Endothelial cell (in vitro differentiated cells): ENCODE results near the gene ZSWIM8. TPM values are rescaled to one million over a fixed set of nuclear protein-coding genes. Genes with fewer than 3 reads are reported as not detected.

Source experiments
- DNase-seq: peaks from one replicate; pipeline ENCODE4 v3.0.0; 2021; ENCODE audit warnings: low spot score
- H3K27ac Mint-ChIP-seq: one replicate; pipeline ENCODE4 v1.8.0; 2021; ENCODE audit warnings: mixed read lengths, inconsistent platforms; ENCODE audit not compliant: unreplicated experiment
- H3K27me3 Mint-ChIP-seq: one replicate; pipeline ENCODE4 v1.8.0; 2021; ENCODE audit warnings: mild to moderate bottlenecking, moderate library complexity, mixed read lengths, inconsistent platforms; ENCODE audit not compliant: unreplicated experiment
- H3K36me3 Mint-ChIP-seq: one replicate; pipeline ENCODE4 v1.8.0; 2021; ENCODE audit warnings: mild to moderate bottlenecking, low read depth, mixed read lengths, inconsistent platforms; ENCODE audit not compliant: unreplicated experiment
- H3K4me1 Mint-ChIP-seq: one replicate; pipeline ENCODE4 v1.8.0; 2021; ENCODE audit warnings: mild to moderate bottlenecking, mixed read lengths, inconsistent platforms; ENCODE audit not compliant: unreplicated experiment
- H3K4me3 Mint-ChIP-seq: one replicate; pipeline ENCODE4 v1.8.0; 2021; ENCODE audit warnings: mild to moderate bottlenecking, mixed read lengths, inconsistent platforms; ENCODE audit not compliant: unreplicated experiment
- H3K9me3 Mint-ChIP-seq: one replicate; pipeline ENCODE4 v1.8.0; 2021; ENCODE audit warnings: mixed read lengths, inconsistent platforms; ENCODE audit not compliant: unreplicated experiment
- total RNA-seq: library from RNA; stranded (reverse); fragmentation: NEBNext Ultra II Directional; extraction: Animal tissue kit (Norgen Biotek cat#: 25700); gene quantifications from one replicate; pipeline ENCODE4 v1.2.1, GENCODE V29; 2021; ENCODE audit not compliant: unreplicated experiment
- TF ChIP-seq, protein P1 (sequence below): fragments of 200-600 bp; sonication (generic); IDR thresholded peaks from one replicate; pipeline ENCODE4 v1.5.0; 2021; ENCODE audit warnings: antibody characterized with exemption; ENCODE audit not compliant: unreplicated experiment

ZSWIM8 gene
- total RNA-seq, 1 donor from 2014 or later: 176 TPM

DNA sequence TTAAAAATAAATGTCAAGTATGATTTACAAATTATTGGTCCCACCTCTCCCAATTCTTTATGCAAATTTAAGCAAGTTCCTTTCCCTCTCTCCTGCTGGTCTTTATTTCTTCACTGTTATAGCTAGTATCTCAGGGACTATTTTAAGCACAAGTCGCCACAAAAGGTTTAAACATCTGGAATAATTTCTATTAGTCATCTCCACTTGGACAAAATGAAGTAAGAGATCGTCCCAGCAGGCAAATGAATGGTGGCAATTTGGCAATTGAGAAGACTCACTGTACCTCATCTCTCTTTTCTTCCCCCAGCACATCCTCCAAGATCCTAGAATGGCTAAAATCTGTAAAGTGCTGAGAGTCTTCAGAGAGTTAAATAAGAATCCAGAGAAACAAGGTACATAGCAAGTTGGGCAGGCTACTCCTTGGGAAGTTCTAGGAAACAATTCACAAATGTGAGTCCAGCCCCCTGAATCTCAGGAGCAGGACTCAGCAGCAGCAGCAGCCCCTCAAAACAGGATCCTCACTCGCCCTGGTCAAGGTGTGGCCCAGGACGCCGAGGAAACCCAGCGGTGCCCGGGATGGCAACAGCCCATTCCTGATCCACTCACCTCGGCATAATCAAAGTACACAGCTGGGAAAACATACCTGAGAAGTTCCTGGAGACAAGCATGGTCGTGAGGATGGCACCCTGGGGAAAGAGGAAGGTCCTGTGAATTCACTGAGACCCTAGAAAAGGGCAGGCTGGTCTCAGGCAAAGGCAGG is 56.3 kb downstream of the ZSWIM8 start:
- no peak for DNase-seq
- peaks cover 43% of the 10 kb centered on the region for H3K36me3 Mint-ChIP-seq
- H3K4me1 Mint-ChIP-seq: peaks cover 17% of the 10 kb centered on the region
- TF ChIP-seq, protein P1, sequence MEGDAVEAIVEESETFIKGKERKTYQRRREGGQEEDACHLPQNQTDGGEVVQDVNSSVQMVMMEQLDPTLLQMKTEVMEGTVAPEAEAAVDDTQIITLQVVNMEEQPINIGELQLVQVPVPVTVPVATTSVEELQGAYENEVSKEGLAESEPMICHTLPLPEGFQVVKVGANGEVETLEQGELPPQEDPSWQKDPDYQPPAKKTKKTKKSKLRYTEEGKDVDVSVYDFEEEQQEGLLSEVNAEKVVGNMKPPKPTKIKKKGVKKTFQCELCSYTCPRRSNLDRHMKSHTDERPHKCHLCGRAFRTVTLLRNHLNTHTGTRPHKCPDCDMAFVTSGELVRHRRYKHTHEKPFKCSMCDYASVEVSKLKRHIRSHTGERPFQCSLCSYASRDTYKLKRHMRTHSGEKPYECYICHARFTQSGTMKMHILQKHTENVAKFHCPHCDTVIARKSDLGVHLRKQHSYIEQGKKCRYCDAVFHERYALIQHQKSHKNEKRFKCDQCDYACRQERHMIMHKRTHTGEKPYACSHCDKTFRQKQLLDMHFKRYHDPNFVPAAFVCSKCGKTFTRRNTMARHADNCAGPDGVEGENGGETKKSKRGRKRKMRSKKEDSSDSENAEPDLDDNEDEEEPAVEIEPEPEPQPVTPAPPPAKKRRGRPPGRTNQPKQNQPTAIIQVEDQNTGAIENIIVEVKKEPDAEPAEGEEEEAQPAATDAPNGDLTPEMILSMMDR: no peak
- H3K4me3 Mint-ChIP-seq: peak overlapping the region; percentile 53
- no peaks in the 10 kb centered on the region for H3K9me3 Mint-ChIP-seq
- no peak overlapping the region for H3K27ac Mint-ChIP-seq
- H3K27me3 Mint-ChIP-seq: peaks cover 10% of the 10 kb centered on the region

DNA sequence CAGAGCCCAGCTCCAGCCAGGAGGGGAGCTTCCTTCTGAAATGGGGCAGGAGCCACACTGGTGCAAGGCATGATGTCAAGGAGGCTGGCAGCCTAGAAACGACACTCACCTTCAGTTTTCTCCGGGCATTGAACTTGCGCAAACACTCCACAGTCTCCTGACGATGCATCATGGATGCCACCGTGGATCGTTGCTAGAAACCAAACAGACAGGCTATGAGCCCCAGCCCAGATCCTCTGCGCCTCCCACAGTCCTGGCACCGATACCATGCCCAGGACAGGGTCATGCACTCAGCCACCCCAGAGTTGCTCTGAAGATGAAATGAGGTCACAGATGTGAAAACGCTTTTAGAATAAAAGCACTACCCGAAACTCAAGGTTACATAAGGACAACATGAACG is 56.9 kb downstream of the ZSWIM8 start:
- no peak overlapping the region for H3K27ac Mint-ChIP-seq
- H3K4me3 Mint-ChIP-seq: peak overlapping the region; percentile 48
- no peaks in the 10 kb centered on the region for H3K9me3 Mint-ChIP-seq
- TF ChIP-seq, protein P1: no peak
- peaks cover 10% of the 10 kb centered on the region for H3K27me3 Mint-ChIP-seq
- peaks cover 17% of the 10 kb centered on the region for H3K4me1 Mint-ChIP-seq
- no peak for DNase-seq
- H3K36me3 Mint-ChIP-seq: peaks cover 43% of the 10 kb centered on the region

DNA sequence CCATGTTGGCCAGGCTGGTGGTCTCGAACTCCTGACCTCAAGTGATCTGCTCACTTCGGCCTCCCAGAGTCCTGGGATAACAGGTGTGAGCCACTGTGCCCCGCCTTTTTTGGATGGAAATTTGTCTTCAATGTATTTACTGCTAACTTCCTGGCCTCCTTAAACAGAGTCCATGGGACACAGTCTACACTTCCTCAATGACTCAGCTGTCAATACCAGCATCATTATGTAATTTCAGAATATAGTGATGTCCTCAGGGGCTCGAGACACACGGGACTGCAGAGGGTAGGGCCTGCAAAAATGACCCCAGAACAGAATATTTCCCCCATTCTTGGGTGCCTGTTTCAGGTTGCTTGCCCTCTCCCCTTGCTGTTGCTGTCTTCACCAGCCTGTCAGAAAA is 57.9 kb downstream of the ZSWIM8 start:
- Mint-ChIP-seq H3K36me3 (peaks cover 49% of the 10 kb centered on the region), H3K27ac (no peak overlapping the region), H3K27me3 (peaks cover 10% of the 10 kb centered on the region), H3K4me3 (no peak overlapping the region), H3K9me3 (no peaks in the 10 kb centered on the region), H3K4me1 (peaks cover 17% of the 10 kb centered on the region)
- no peak for DNase-seq
- TF ChIP-seq, protein P1: no peak

DNA sequence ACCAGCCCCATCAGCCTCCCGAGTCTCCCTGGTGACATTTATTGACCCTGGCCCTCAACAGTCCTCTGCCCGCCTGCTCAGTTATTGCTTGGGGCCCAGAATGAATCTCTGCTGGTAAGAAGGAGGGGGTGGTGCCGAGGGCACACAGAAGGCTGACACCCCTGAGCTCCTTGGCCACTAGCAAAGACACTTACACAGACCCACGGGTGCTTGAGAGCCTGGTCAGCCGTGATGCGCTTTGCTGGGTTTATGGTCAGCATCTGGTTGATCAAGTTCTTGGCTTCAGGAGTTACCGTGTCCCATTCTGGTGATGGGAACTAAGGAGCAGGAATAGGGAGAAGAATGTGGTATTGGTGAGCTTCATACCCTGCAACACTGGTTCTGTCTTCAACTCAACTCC is 61.6 kb downstream of the ZSWIM8 start:
- no peaks in the 10 kb centered on the region for H3K9me3 Mint-ChIP-seq
- no peak for DNase-seq
- TF ChIP-seq, protein P1: no peak
- H3K27ac Mint-ChIP-seq: no peak overlapping the region
- no peak overlapping the region for H3K4me3 Mint-ChIP-seq
- H3K27me3 Mint-ChIP-seq: peaks cover 8% of the 10 kb centered on the region
- H3K36me3 Mint-ChIP-seq: peaks cover 50% of the 10 kb centered on the region
- H3K4me1 Mint-ChIP-seq: peaks cover 5% of the 10 kb centered on the region

DNA sequence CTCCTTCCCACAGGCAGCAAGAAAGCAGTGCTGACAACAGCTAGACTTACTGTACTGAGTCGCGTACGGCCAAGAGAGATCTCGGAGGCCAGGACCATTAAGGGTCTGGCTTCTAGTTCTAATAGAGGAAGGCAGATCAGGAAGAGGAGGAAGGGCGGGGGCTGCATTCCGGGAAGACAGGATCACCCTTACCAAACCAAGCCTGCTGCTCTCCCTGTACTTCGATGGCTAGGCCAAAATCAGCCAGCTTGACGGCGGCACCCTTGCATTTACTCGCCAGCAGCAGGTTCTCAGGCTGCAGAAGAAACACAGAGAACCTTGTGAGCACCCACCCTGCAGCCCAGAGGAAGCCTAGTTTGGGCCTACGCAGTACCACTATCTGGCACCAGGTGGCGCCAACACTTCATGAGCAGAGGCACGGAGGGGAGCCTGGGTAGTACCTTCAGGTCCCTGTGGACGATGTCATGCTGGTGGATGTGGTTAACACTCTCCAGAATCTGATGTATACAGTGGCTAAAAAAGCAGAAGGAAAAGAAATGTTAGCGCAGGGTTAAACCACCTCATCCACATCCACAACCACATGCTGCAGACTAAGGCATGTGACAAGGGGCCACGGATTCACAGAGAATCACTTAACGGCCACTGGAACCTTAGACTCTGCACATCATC is 63.5 kb downstream of the ZSWIM8 start:
- no peaks in the 10 kb centered on the region for H3K9me3 Mint-ChIP-seq
- peak overlapping the region; percentile 44 for H3K4me3 Mint-ChIP-seq
- H3K27me3 Mint-ChIP-seq: peaks cover 10% of the 10 kb centered on the region
- TF ChIP-seq, protein P1: peak; percentile 98
- peak; percentile 90 for DNase-seq
- H3K27ac Mint-ChIP-seq: no peak overlapping the region
- peaks cover 48% of the 10 kb centered on the region for H3K36me3 Mint-ChIP-seq
- peaks cover 3% of the 10 kb centered on the region for H3K4me1 Mint-ChIP-seq
